WTC11 (cell line): Measurements from ENCODE around the gene SPRED2.

Source experiments
- ATF2 ChIP-seq: sonication (generic); formaldehyde crosslinking; IDR thresholded peaks from 2 replicates; pipeline ENCODE4 v1.8.1; 2022; ENCODE audit warnings: low read depth, missing genetic modification reagents, borderline replicate concordance
- ATF3 ChIP-seq: sonication (generic); formaldehyde crosslinking; conservative IDR thresholded peaks from 2 replicates; pipeline ENCODE4 v1.8.1; 2022; ENCODE audit warnings: mild to moderate bottlenecking, missing genetic modification reagents
- CTCF ChIP-seq: fragments of 200-600 bp; IDR thresholded peaks from 2 replicates; pipeline ENCODE4 v1.8.0; 2022; ENCODE audit warnings: antibody characterized with exemption
- E2F5 ChIP-seq: sonication (generic); formaldehyde crosslinking; IDR thresholded peaks from 2 replicates; pipeline ENCODE4 v1.8.1; 2022; ENCODE audit warnings: mild to moderate bottlenecking, moderate library complexity, missing genetic modification reagents
- JUN ChIP-seq: sonication (generic); formaldehyde crosslinking; IDR thresholded peaks from 2 replicates; pipeline ENCODE4 v1.8.0; 2023; ENCODE audit warnings: mild to moderate bottlenecking, missing genetic modification reagents
- MAX ChIP-seq: sonication (generic); formaldehyde crosslinking; IDR thresholded peaks from 2 replicates; pipeline ENCODE4 v1.8.0; 2022; ENCODE audit warnings: mild to moderate bottlenecking, missing genetic modification reagents
- RELA ChIP-seq: sonication (generic); formaldehyde crosslinking; IDR thresholded peaks from 2 replicates; pipeline ENCODE4 v1.8.1; 2022; ENCODE audit warnings: missing genetic modification reagents, mild to moderate bottlenecking, borderline replicate concordance

- TF ChIP-seq CTCF (no peak), ATF2 (CRISPR knock-in tag) (no peak), RELA (CRISPR knock-in tag) (no peak), E2F5 (CRISPR knock-in tag) (no peak), ATF3 (CRISPR knock-in tag) (no peak), JUN (CRISPR knock-in tag) (no peak), MAX (CRISPR knock-in tag) (no peak)
Observed at GRCh38 chr2:65452150-65452895, 19.9 kb upstream of the SPRED2 start.
